A673 (cell line): Measurements from ENCODE around the gene IL22RA1. TPM values are rescaled to one million over a fixed set of nuclear protein-coding genes. Genes with fewer than 3 reads are reported as not detected.

Experiments used
- BruUV-seq: library from RNA; stranded (reverse); fragments of 400-500 nt; replicated peaks from 2 replicates; lab custom pipeline; 2021; lab: Mats Ljungman, UMichigan
- CTCF ChIA-PET: fragments of 300-600 bp; sonication (Branson Sonifier 250); formaldehyde crosslinking; loops from one replicate; lab custom pipeline; 2022; ENCODE audit warnings: antibody characterized with exemption; lab: Charles Lee
- POLR2A ChIA-PET: fragments of 300-600 bp; sonication (Branson Sonifier 250); formaldehyde crosslinking; loops from one replicate; lab custom pipeline; 2022; ENCODE audit warnings: antibody characterized with exemption; ENCODE audit not compliant: low non-redundant PET; lab: Charles Lee
- DNase-seq: peaks from one replicate; pipeline ENCODE4 v3.0.0-alpha.2; 2015; ENCODE audit warnings: low spot score
- H3K27ac ChIP-seq: fragments of 200-600 bp; sonication (generic); 2 replicates; pipeline ENCODE4 v1.5.1; 2016; ENCODE audit warnings: mixed run types, low read depth, mild to moderate bottlenecking, mixed read lengths, antibody characterized with exemption, low read length; ENCODE audit not compliant: poor library complexity, severe bottlenecking
- H3K27me3 ChIP-seq: fragments of 200-600 bp; sonication (generic); replicated peaks from 2 replicates; pipeline ENCODE4 v1.6.1; 2017; ENCODE audit warnings: mixed run types, low read depth, mild to moderate bottlenecking, mixed read lengths, antibody characterized with exemption, low read length; ENCODE audit not compliant: insufficient read depth, poor library complexity
- H3K36me3 ChIP-seq: fragments of 200-600 bp; sonication (generic); 2 replicates; pipeline ENCODE4 v1.6.1; 2016; ENCODE audit warnings: mixed run types, mild to moderate bottlenecking, mixed read lengths, antibody characterized with exemption, low read length; ENCODE audit not compliant: insufficient read depth, poor library complexity, severe bottlenecking
- H3K4me1 ChIP-seq: fragments of 200-600 bp; sonication (generic); 2 replicates; pipeline ENCODE4 v1.6.1; 2017; ENCODE audit warnings: mixed run types, mild to moderate bottlenecking, mixed read lengths, antibody characterized with exemption, low read length; ENCODE audit not compliant: insufficient read depth, poor library complexity, severe bottlenecking
- H3K4me3 ChIP-seq: fragments of 200-600 bp; sonication (generic); 2 replicates; pipeline ENCODE4 v1.5.1; 2016; ENCODE audit warnings: low read depth, mixed run types, mild to moderate bottlenecking, mixed read lengths, low read length; ENCODE audit not compliant: poor library complexity, severe bottlenecking
- H3K9me3 ChIP-seq: fragments of 200-600 bp; sonication (generic); 2 replicates; pipeline ENCODE4 v1.6.1; 2016; ENCODE audit warnings: mixed run types, low read depth, mild to moderate bottlenecking, mixed read lengths, antibody characterized with exemption, low read length; ENCODE audit not compliant: poor library complexity, severe bottlenecking
- EZH2 ChIP-seq: fragments of 200-600 bp; sonication (generic); IDR thresholded peaks from 2 replicates; pipeline ENCODE4 v1.6.1; 2017; ENCODE audit warnings: borderline replicate concordance, low read depth, mild to moderate bottlenecking, mixed read lengths, antibody characterized with exemption, low read length; ENCODE audit not compliant: poor library complexity, severe bottlenecking
- intact Hi-C: fragments of 100-400 bp; cut with micrococcal nuclease; formaldehyde crosslinking; loops from one replicate; pipeline ENCODE4 v1.10.0; 2022; ENCODE audit not compliant: unreplicated experiment
- total RNA-seq: library from RNA; stranded (reverse); gene quantifications from 2 replicates; pipeline ENCODE4 v1.2.3, GENCODE V29; 2021
- TF ChIP-seq, protein P1 (sequence below): fragments of 300-800, 200-600 bp; sonication (generic); conservative IDR thresholded peaks from 2 replicates; pipeline ENCODE4 v1.5.1; 2017; ENCODE audit warnings: low read depth, mild to moderate bottlenecking, antibody characterized with exemption, low read length, moderate library complexity, mixed read lengths

IL22RA1 gene
- total RNA-seq, 1 experiment from 2014 or later: 0.24 TPM

DNA sequence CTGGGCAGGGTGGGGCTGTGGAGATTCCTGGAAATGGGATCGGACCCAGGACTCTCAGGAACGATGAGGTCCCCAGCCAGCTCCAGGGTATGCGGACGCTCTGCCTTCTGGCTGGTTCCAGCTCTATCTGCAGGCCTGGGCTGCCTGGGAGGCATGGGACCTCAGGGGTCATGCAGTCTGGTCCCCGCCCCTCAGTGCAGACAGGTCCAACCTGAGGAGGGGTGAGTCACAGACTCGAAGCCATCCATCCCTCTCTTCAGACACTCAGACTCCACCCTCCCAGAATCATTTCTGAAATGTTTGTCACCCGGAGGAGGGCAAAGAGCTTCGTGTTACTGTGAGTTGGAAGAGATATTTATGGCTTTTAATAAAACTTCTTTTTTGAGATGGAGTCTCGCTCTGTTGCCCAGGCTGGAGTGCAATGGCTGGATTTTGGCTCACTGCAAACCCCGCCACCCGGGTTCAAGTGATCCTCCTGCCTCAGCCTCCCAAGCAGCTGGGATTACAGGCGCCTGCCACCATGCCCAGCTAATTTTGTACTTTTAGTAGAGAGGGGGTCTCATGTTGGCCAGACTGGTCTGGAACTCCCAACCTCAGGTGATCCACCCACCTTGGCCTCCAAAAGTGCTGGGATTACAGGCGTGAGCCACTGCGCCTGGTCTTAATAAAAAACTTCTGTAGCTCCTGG is 25.1 kb downstream of the IL22RA1 start:
- intact Hi-C loops: no loop called here
- TF ChIP-seq, protein P1, sequence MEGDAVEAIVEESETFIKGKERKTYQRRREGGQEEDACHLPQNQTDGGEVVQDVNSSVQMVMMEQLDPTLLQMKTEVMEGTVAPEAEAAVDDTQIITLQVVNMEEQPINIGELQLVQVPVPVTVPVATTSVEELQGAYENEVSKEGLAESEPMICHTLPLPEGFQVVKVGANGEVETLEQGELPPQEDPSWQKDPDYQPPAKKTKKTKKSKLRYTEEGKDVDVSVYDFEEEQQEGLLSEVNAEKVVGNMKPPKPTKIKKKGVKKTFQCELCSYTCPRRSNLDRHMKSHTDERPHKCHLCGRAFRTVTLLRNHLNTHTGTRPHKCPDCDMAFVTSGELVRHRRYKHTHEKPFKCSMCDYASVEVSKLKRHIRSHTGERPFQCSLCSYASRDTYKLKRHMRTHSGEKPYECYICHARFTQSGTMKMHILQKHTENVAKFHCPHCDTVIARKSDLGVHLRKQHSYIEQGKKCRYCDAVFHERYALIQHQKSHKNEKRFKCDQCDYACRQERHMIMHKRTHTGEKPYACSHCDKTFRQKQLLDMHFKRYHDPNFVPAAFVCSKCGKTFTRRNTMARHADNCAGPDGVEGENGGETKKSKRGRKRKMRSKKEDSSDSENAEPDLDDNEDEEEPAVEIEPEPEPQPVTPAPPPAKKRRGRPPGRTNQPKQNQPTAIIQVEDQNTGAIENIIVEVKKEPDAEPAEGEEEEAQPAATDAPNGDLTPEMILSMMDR: no peak
- no peak for TF ChIP-seq EZH2
- Histone ChIP-seq H3K27me3 (no peaks in the 10 kb centered on the region), H3K4me3 (no peak overlapping the region), H3K4me1 (no peaks in the 10 kb centered on the region), H3K27ac (no peak overlapping the region), H3K36me3 (no peaks in the 10 kb centered on the region), H3K9me3 (no peaks in the 10 kb centered on the region)
- no TSS peak for BruUV-seq
- ChIA-PET POLR2A (no interaction called here), CTCF (no interaction called here)
- DNase-seq: no peak

DNA sequence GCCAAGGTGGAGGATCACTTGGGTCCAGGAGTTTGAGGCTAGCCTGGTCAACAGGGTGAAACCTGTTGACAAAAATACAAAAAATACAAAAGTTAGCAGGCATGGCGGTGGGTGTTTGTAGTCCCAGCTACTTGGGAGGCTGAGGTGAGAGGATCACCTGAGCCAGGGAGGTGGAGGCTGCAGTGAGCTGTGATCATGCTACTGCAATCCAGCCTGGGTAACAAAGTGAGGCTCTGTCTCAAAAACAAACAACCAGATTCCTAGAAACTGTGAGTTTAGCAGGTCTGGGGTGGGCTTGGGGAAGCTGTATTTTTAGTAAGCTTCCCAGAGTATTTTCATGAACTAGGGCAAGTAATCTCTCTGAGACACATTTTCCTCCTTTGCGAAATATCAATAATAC is 25.8 kb downstream of the IL22RA1 start:
- H3K4me1 ChIP-seq: no peaks in the 10 kb centered on the region
- H3K36me3 ChIP-seq: no peaks in the 10 kb centered on the region
- no peaks in the 10 kb centered on the region for H3K9me3 ChIP-seq
- ChIA-PET POLR2A (no interaction called here), CTCF (no interaction called here)
- no peak overlapping the region for H3K27ac ChIP-seq
- intact Hi-C loops: no loop called here
- H3K4me3 ChIP-seq: no peak overlapping the region
- TF ChIP-seq, protein P1: no peak
- no peak for TF ChIP-seq EZH2
- DNase-seq: no peak
- BruUV-seq: no TSS peak
- no peaks in the 10 kb centered on the region for H3K27me3 ChIP-seq

DNA sequence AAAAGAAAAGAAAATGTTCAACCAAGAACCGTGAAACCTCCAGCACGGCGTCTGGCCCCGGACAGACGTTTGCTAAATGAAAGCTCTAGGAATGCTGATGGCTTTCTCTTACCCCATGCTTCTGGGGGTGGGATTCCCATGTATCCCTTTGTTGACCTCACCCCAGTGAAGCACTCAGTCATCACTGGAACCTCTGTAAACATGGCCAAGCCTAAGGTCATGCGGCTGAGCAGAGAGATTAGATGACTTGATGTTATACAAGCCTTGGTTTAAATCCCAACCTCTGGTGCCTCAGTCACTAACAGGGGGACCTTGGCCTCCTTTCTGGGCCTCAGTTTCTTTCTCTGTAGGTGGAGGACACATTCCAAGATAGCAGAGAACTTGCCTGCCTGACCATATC is 28.2 kb downstream of the IL22RA1 start:
- no peak for DNase-seq
- Histone ChIP-seq H3K4me1 (no peaks in the 10 kb centered on the region), H3K4me3 (no peak overlapping the region), H3K27ac (no peak overlapping the region), H3K27me3 (no peaks in the 10 kb centered on the region), H3K9me3 (no peaks in the 10 kb centered on the region), H3K36me3 (no peaks in the 10 kb centered on the region)
- ChIA-PET POLR2A (no interaction called here), CTCF (no interaction called here)
- BruUV-seq: no TSS peak
- intact Hi-C loops: no loop called here
- TF ChIP-seq, protein P1: no peak
- no peak for TF ChIP-seq EZH2
